H1 (cell line): ENCODE results near the gene TNIK. TPM values are rescaled to one million over a fixed set of nuclear protein-coding genes. Genes with fewer than 3 reads are reported as not detected.

Experiments used
- BCL11A ChIP-seq, 2 experiments: IDR thresholded peaks; one replicate each; pipeline ENCODE4 v1.6.1; 2011; ENCODE audit warnings: low read depth in 2 of 2, low read length in 2 of 2, mild to moderate bottlenecking in 2 of 2
- CBX5 ChIP-seq: fragments of 300-800, 300-1000 bp; sonication (generic); IDR thresholded peaks from 2 replicates; pipeline ENCODE4 v1.7.1; 2016; ENCODE audit warnings: antibody characterized with exemption, low read length, low read depth
- CHD2 ChIP-seq: IDR thresholded peaks from 2 replicates; pipeline ENCODE4 v1.6.1; 2012; ENCODE audit warnings: low read length, improper control_type of control experiment
- GTF2F1 ChIP-seq: IDR thresholded peaks from 2 replicates; pipeline ENCODE4 v1.6.1; 2012; ENCODE audit warnings: low read depth, low read length, improper control_type of control experiment, borderline replicate concordance
- TAF7 ChIP-seq: optimal IDR thresholded peaks from 2 replicates; pipeline ENCODE3; 2011; ENCODE audit warnings: low read depth, mild to moderate bottlenecking, inconsistent platforms, low read length, moderate library complexity, borderline replicate concordance
- polyA plus RNA-seq, 7 experiments: library from polyadenylated mRNA; depleted of rRNA in 3 of 7; stranded (reverse) in 5 of 7; unstranded in 2 of 7; fragments of >200 nt in 5 of 7; fragments of 200-250 nt in 2 of 7; gene quantifications; 1 replicate in 5 of 7; 2 replicates in 1 of 7; 4 replicates in 1 of 7; pipeline versions ENCODE4 v1.2.1 to v1.2.3, GENCODE V29; 2011 to 2013; ENCODE audit warnings: missing spikeins in 2 of 7, mixed read lengths in 2 of 7
- total RNA-seq: library from RNA; stranded (reverse); fragmentation: NEBNext Ultra II Directional; extraction: Animal tissue kit (Norgen Biotek cat#: 25700); gene quantifications from 2 replicates; pipeline ENCODE4 v1.2.1, GENCODE V29; 2021

TNIK gene
- total and polyA plus RNA-seq, 2 of the 8 experiments (the other 6 are each of a cell fraction or from before 2014, with no cell fraction given), result 7.4 to 42.0 TPM

DNA sequence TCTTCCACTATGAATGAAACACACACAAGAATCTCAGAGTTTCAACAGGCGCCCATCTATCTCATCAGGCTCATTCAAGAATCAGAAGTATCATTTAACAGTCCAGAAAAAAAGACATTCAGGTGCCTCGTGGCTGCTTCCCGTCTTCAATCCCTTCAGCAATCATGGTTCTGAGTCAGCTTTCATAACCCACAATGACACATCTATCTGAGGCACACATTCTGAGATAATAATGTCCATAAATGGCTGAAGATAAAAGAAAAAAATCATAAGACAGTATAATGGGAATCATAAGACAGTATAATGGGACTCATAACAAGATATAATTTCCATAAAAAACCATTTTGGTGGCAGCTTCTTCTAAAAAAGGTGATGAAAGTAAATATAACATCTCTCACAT, 52.4 kb downstream of the TNIK start (continued):
- TF ChIP-seq BCL11A (IDR thresholded peaks at IDR 0.05; ENCODE audit: low read depth in 2 of 2, low read length in 2 of 2) (no peak), CBX5 (no peak), CHD2 (no peak), TAF7 (no peak), GTF2F1 (no peak)
